ENCODE measurements around the gene ARL15. TPM values are rescaled to one million over a fixed set of nuclear protein-coding genes. Genes with fewer than 3 reads are reported as not detected.

ARL15 gene
- total and polyA plus RNA-seq, 2 donors (not counting 3 experiments of a cell fraction or from before 2014, with no cell fraction given), result 11.9 to 24.4 TPM

- intact Hi-C loops (cut with micrococcal nuclease) (no loop called here), dilution Hi-C loops (cut with MboI; ENCODE audit: extremely low pct_ligation_motif_present, low sequenced_read_pairs) (no loop called here)
- Histone ChIP-seq H3K4me2 (ENCODE audit: insufficient read depth, low read length) (no peak overlapping the region), H3K36me3 (ENCODE audit: control insufficient read depth in 2 of 2, extremely low read depth in 1 of 2, insufficient read depth in 2 of 2, low read length in 2 of 2) (no peaks in the 10 kb centered on the region), H3K9me1 (replicated peaks; ENCODE audit: control insufficient read depth, extremely low read depth, insufficient read depth, low read length) (no peaks in the 10 kb centered on the region), H3K4me3 (replicated peaks in 1 of 3; ENCODE audit: insufficient read depth in 1 of 3, low read depth in 1 of 3, low read length in 3 of 3) (no peak overlapping the region), H3K4me1 (ENCODE audit: control insufficient read depth, extremely low read depth, insufficient read depth, low read length) (no peaks in the 10 kb centered on the region), H3K79me2 (ENCODE audit: control insufficient read depth, insufficient read depth, low read length) (no peaks in the 10 kb centered on the region), H2AFZ (ENCODE audit: low read depth, low read length) (no peak overlapping the region), H3K27ac (ENCODE audit: insufficient read depth, low read depth, low read length) (no peak overlapping the region), H3K9ac (replicated peaks; ENCODE audit: extremely low read depth, insufficient read depth, low read length) (no peak overlapping the region), H4K20me1 (replicated peaks; ENCODE audit: control insufficient read depth, extremely low read depth, insufficient read depth, low read length) (no peaks in the 10 kb centered on the region), H3K9me3 (replicated peaks; ENCODE audit: control insufficient read depth, insufficient read depth, low read length) (no peaks in the 10 kb centered on the region), H3K27me3 (ENCODE audit: control insufficient read depth in 2 of 2, insufficient read depth in 2 of 2, low read length in 2 of 2) (no peaks in the 10 kb centered on the region)
- FAIRE-seq (no peak), DNase-seq (ENCODE audit: low read depth, low spot score) (no peak)
- ChIA-PET POLR2A (interaction anchor here (0.6 kb wide), 1 partner anchor 103 kb away, joined by 4 read pairs; no protein-coding TSS in a partner anchor), CTCF (no interaction called here)
- no TSS peak for BruUV-seq (replicated peaks)
- TF ChIP-seq FOS (IDR thresholded peaks at IDR 0.05; ENCODE audit: borderline replicate concordance, insufficient read depth, low read length), result no peak
- no peak for TF ChIP-seq GATA2 (IDR thresholded peaks at IDR 0.05; ENCODE audit: insufficient read depth, insufficient read length, low read depth, low read length)
- no peak for TF ChIP-seq MYC (IDR thresholded peaks at IDR 0.05; ENCODE audit: low read depth, low read length)
These were observed 409.7 kb downstream of the ARL15 start for GRCh38 chr5:53900677-53901076.

- dilution Hi-C loops (cut with MboI; ENCODE audit: extremely low pct_ligation_motif_present, low sequenced_read_pairs), result no loop called here
- H2AFZ ChIP-seq (ENCODE audit: low read depth, low read length), result no peak overlapping the region
- intact Hi-C loops (cut with micrococcal nuclease), result no loop called here
- H3K9me3 ChIP-seq (replicated peaks; ENCODE audit: control insufficient read depth, insufficient read depth, low read length), result no peaks in the 10 kb centered on the region
- no peaks in the 10 kb centered on the region for H3K9me1 ChIP-seq (replicated peaks; ENCODE audit: control insufficient read depth, extremely low read depth, insufficient read depth, low read length)
- TF ChIP-seq GATA2 (IDR thresholded peaks at IDR 0.05; ENCODE audit: insufficient read depth, insufficient read length, low read depth, low read length) (no peak), FOS (IDR thresholded peaks at IDR 0.05; ENCODE audit: borderline replicate concordance, insufficient read depth, low read length) (no peak)
- TF ChIP-seq, protein P1, sequence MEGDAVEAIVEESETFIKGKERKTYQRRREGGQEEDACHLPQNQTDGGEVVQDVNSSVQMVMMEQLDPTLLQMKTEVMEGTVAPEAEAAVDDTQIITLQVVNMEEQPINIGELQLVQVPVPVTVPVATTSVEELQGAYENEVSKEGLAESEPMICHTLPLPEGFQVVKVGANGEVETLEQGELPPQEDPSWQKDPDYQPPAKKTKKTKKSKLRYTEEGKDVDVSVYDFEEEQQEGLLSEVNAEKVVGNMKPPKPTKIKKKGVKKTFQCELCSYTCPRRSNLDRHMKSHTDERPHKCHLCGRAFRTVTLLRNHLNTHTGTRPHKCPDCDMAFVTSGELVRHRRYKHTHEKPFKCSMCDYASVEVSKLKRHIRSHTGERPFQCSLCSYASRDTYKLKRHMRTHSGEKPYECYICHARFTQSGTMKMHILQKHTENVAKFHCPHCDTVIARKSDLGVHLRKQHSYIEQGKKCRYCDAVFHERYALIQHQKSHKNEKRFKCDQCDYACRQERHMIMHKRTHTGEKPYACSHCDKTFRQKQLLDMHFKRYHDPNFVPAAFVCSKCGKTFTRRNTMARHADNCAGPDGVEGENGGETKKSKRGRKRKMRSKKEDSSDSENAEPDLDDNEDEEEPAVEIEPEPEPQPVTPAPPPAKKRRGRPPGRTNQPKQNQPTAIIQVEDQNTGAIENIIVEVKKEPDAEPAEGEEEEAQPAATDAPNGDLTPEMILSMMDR (IDR thresholded peaks at IDR 0.05; ENCODE audit: extremely low read depth in 1 of 2, insufficient read depth in 1 of 2, low read depth in 1 of 2, low read length in 2 of 2), result no peak
- POLR2A ChIA-PET, result no interaction called here
- H3K4me3 ChIP-seq (replicated peaks in 1 of 3; ENCODE audit: insufficient read depth in 1 of 3, low read depth in 1 of 3, low read length in 3 of 3), result no peak overlapping the region
- H3K36me3 ChIP-seq (ENCODE audit: control insufficient read depth in 2 of 2, extremely low read depth in 1 of 2, insufficient read depth in 2 of 2, low read length in 2 of 2), result no peaks in the 10 kb centered on the region
- no peaks in the 10 kb centered on the region for H3K27me3 ChIP-seq (ENCODE audit: control insufficient read depth in 2 of 2, insufficient read depth in 2 of 2, low read length in 2 of 2)
- no peak overlapping the region for H3K9ac ChIP-seq (replicated peaks; ENCODE audit: extremely low read depth, insufficient read depth, low read length)
- CTCF ChIA-PET, result no interaction called here
- no peaks in the 10 kb centered on the region for H3K4me1 ChIP-seq (ENCODE audit: control insufficient read depth, extremely low read depth, insufficient read depth, low read length)
- no peak overlapping the region for H3K27ac ChIP-seq (ENCODE audit: insufficient read depth, low read depth, low read length)
- H3K79me2 ChIP-seq (ENCODE audit: control insufficient read depth, insufficient read depth, low read length), result no peaks in the 10 kb centered on the region
- FAIRE-seq (no peak), DNase-seq (ENCODE audit: low read depth, low spot score) (no peak)
- no peaks in the 10 kb centered on the region for H4K20me1 ChIP-seq (replicated peaks; ENCODE audit: control insufficient read depth, extremely low read depth, insufficient read depth, low read length)
- no peak overlapping the region for H3K4me2 ChIP-seq (ENCODE audit: insufficient read depth, low read length)
- BruUV-seq (replicated peaks), result no TSS peak
These were observed 415.2 kb downstream of the ARL15 start for GRCh38 chr5:53895091-53895683.

Data from endothelial cell of umbilical vein (primary cell).